WTC11 (cell line): Measurements from ENCODE around the gene THSD4. TPM values are rescaled to one million over a fixed set of nuclear protein-coding genes. Genes with fewer than 3 reads are reported as not detected.

Experiments
- ATAC-seq: fragments of 200-7000 bp; cut with Tn5 transposase; 2 replicates; pipeline ENCODE4 v1.10.0; 2021; ENCODE audit warnings: mild to moderate bottlenecking, moderate library complexity
- CTCF ChIA-PET: fragments of 300-600 bp; sonication (Branson Sonifier 250); formaldehyde crosslinking; loops from one replicate; lab custom pipeline; 2021; ENCODE audit warnings: antibody characterized with exemption; lab: Charles Lee
- POLR2A ChIA-PET: fragments of 350-600 bp; sonication (Branson Sonifier 250); formaldehyde crosslinking; loops from one replicate; lab custom pipeline; 2021; ENCODE audit warnings: antibody characterized with exemption; lab: Charles Lee
- DNase-seq: peaks from one replicate; pipeline ENCODE4 v3.0.0; 2021; ENCODE audit warnings: low spot score
- H3K27ac Mint-ChIP-seq: 2 replicates; pipeline ENCODE4 v1.8.0; 2021; ENCODE audit warnings: mixed read lengths
- H3K27me3 Mint-ChIP-seq: 2 replicates; pipeline ENCODE4 v1.8.0; 2021; ENCODE audit warnings: low read depth, mild to moderate bottlenecking, moderate library complexity, mixed read lengths
- H3K36me3 Mint-ChIP-seq: 2 replicates; pipeline ENCODE4 v1.8.0; 2021; ENCODE audit warnings: mixed read lengths
- H3K4me1 Mint-ChIP-seq: 2 replicates; pipeline ENCODE4 v1.8.0; 2022; ENCODE audit warnings: mixed read lengths
- H3K4me3 Mint-ChIP-seq: 2 replicates; pipeline ENCODE4 v1.8.0; 2021; ENCODE audit warnings: mild to moderate bottlenecking, moderate library complexity, mixed read lengths
- H3K9me3 Mint-ChIP-seq: 2 replicates; pipeline ENCODE4 v1.8.0; 2021; ENCODE audit warnings: mixed read lengths
- ETV6 ChIP-seq: sonication (generic); formaldehyde crosslinking; IDR thresholded peaks from 2 replicates; pipeline ENCODE4 v1.8.1; 2022; ENCODE audit warnings: mild to moderate bottlenecking, missing genetic modification reagents
- IRF2 ChIP-seq: sonication (generic); formaldehyde crosslinking; IDR thresholded peaks from 2 replicates; pipeline ENCODE4 v1.8.0; 2022; ENCODE audit warnings: low read depth, missing genetic modification reagents, borderline replicate concordance
- JUN ChIP-seq: sonication (generic); formaldehyde crosslinking; IDR thresholded peaks from 2 replicates; pipeline ENCODE4 v1.8.0; 2023; ENCODE audit warnings: mild to moderate bottlenecking, missing genetic modification reagents
- ZNF263 ChIP-seq: sonication (generic); formaldehyde crosslinking; IDR thresholded peaks from 2 replicates; pipeline ENCODE4 v1.8.1; 2022; ENCODE audit warnings: low read depth, mild to moderate bottlenecking, moderate library complexity, missing genetic modification reagents
- total RNA-seq: library from RNA; stranded (reverse); gene quantifications from 3 replicates; pipeline ENCODE4 v1.2.3, GENCODE V29; 2021
- TF ChIP-seq, protein P1 (sequence below): sonication (generic); formaldehyde crosslinking; IDR thresholded peaks from 2 replicates; pipeline ENCODE4 v1.8.1; 2022; ENCODE audit warnings: missing genetic modification reagents, borderline replicate concordance
- TF ChIP-seq, protein P2 (sequence below): sonication (generic); formaldehyde crosslinking; IDR thresholded peaks from 2 replicates; pipeline ENCODE4 v1.8.1; 2023; ENCODE audit warnings: mild to moderate bottlenecking, moderate library complexity, missing genetic modification reagents
- TF ChIP-seq, protein P3 (sequence below): sonication (generic); formaldehyde crosslinking; IDR thresholded peaks from 2 replicates; pipeline ENCODE4 v1.8.1; 2022; ENCODE audit warnings: mild to moderate bottlenecking, moderate library complexity, missing genetic modification reagents
- TF ChIP-seq, protein P4 (sequence below): fragments of 250-450 bp; sonication (Bioruptor Pico); conservative IDR thresholded peaks from 2 replicates; pipeline ENCODE4 v1.9.0; 2021; ENCODE audit warnings: mild to moderate bottlenecking
- TF ChIP-seq, protein P5 (sequence below): fragments of 250-450 bp; sonication (Bioruptor Pico); IDR thresholded peaks from 2 replicates; pipeline ENCODE4 v1.8.0; 2021; ENCODE audit warnings: mild to moderate bottlenecking
- TF ChIP-seq, protein P6 (sequence below): fragments of 200-600 bp; IDR thresholded peaks from 2 replicates; pipeline ENCODE4 v1.8.0; 2022; ENCODE audit warnings: antibody characterized with exemption
- TF ChIP-seq, protein P7 (sequence below): sonication (generic); formaldehyde crosslinking; IDR thresholded peaks from 2 replicates; pipeline ENCODE4 v1.8.0; 2022; ENCODE audit warnings: mild to moderate bottlenecking, missing genetic modification reagents

Gene THSD4
- total RNA-seq, 1 experiment from 2014 or later: 7.8 TPM

DNA sequence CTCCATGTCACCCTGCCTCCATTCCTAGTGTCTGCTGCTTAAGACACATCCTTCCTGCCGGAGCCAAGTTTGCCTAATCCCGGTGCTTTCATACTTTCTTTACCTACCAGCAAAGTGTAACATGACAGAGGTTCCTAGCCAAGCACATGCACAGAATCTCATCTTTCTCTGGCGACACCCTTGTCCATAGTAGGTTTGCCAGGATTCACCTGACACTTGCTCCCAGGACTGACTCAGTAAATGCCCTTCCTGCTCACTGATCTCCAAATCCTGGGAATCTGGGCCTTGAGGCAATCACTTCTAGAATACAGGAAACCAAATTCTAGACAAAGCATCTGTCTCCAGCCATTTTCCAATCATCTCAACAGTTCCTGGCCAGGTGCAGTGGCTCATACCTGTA, 684.9 kb downstream of the THSD4 start:
- no peak for ATAC-seq
- Mint-ChIP-seq H3K27me3 (peaks cover 2% of the 10 kb centered on the region; the same call in 1 of the 2 replicates), H3K9me3 (no peaks in the 10 kb centered on the region), H3K4me3 (no peak overlapping the region), H3K36me3 (no peaks in the 10 kb centered on the region), H3K27ac (no peak overlapping the region), H3K4me1 (peaks cover 19% of the 10 kb centered on the region)
- no peak for DNase-seq
- CTCF ChIA-PET: interaction anchor here (0.6 to 4.5 kb wide), 11 partner anchors 9 to 414 kb away, joined by 3 to 43 read pairs (median 4); no protein-coding TSS in a partner anchor
- POLR2A ChIA-PET: no interaction called here
- TF ChIP-seq ZNF263 (CRISPR knock-in tag): no peak
- no peak for TF ChIP-seq JUN (CRISPR knock-in tag)
- TF ChIP-seq, protein P1, sequence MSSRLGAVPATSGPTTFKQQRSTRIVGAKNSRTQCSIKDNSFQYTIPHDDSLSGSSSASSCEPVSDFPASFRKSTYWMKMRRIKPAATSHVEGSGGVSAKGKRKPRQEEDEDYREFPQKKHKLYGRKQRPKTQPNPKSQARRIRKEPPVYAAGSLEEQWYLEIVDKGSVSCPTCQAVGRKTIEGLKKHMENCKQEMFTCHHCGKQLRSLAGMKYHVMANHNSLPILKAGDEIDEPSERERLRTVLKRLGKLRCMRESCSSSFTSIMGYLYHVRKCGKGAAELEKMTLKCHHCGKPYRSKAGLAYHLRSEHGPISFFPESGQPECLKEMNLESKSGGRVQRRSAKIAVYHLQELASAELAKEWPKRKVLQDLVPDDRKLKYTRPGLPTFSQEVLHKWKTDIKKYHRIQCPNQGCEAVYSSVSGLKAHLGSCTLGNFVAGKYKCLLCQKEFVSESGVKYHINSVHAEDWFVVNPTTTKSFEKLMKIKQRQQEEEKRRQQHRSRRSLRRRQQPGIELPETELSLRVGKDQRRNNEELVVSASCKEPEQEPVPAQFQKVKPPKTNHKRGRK (CRISPR knock-in tag): no peak
- TF ChIP-seq ETV6 (CRISPR knock-in tag): no peak
- TF ChIP-seq, protein P2, sequence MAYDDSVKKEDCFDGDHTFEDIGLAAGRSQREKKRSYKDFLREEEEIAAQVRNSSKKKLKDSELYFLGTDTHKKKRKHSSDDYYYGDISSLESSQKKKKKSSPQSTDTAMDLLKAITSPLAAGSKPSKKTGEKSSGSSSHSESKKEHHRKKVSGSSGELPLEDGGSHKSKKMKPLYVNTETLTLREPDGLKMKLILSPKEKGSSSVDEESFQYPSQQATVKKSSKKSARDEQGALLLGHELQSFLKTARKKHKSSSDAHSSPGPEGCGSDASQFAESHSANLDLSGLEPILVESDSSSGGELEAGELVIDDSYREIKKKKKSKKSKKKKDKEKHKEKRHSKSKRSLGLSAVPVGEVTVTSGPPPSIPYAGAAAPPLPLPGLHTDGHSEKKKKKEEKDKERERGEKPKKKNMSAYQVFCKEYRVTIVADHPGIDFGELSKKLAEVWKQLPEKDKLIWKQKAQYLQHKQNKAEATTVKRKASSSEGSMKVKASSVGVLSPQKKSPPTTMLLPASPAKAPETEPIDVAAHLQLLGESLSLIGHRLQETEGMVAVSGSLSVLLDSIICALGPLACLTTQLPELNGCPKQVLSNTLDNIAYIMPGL: no peak
- no peak for TF ChIP-seq IRF2 (CRISPR knock-in tag)
- TF ChIP-seq, protein P3, sequence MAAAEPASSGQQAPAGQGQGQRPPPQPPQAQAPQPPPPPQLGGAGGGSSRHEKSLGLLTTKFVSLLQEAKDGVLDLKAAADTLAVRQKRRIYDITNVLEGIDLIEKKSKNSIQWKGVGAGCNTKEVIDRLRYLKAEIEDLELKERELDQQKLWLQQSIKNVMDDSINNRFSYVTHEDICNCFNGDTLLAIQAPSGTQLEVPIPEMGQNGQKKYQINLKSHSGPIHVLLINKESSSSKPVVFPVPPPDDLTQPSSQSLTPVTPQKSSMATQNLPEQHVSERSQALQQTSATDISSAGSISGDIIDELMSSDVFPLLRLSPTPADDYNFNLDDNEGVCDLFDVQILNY: no peak
- TF ChIP-seq, protein P4, sequence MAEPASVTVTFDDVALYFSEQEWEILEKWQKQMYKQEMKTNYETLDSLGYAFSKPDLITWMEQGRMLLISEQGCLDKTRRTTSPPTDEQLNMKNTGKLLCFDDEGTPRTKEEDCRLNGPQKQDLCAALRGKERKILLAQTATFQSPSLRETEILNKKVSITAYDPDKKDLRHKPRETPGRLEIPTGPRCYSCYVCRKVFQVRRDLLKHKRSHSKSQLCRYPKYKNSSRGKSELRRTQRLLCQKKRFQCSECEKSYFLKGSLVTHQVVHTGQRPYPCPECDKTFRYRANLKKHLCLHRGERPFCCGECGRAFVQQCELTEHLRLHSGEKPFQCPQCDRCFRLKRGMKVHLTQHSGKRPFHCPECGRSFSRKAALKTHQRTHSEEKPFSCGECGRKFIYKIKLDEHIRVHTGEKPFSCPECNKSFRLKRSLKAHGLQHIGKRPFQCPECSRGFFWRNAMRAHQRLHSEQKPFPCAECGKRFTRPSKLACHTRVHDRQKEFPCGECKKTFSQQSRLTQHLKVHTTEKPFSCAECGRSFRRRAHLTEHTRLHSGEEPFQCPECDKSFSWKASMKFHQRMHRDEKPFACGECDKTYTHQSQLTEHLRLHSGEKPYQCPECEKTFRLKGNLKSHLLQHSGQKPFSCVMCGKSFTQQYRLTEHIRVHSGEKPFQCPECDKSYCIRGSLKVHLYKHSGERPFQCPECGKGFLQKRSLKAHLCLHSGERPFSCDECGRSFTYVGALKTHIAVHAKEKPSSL (CRISPR knock-in tag): no peak
- TF ChIP-seq, protein P5, sequence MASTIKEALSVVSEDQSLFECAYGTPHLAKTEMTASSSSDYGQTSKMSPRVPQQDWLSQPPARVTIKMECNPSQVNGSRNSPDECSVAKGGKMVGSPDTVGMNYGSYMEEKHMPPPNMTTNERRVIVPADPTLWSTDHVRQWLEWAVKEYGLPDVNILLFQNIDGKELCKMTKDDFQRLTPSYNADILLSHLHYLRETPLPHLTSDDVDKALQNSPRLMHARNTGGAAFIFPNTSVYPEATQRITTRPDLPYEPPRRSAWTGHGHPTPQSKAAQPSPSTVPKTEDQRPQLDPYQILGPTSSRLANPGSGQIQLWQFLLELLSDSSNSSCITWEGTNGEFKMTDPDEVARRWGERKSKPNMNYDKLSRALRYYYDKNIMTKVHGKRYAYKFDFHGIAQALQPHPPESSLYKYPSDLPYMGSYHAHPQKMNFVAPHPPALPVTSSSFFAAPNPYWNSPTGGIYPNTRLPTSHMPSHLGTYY (CRISPR knock-in tag): no peak

DNA sequence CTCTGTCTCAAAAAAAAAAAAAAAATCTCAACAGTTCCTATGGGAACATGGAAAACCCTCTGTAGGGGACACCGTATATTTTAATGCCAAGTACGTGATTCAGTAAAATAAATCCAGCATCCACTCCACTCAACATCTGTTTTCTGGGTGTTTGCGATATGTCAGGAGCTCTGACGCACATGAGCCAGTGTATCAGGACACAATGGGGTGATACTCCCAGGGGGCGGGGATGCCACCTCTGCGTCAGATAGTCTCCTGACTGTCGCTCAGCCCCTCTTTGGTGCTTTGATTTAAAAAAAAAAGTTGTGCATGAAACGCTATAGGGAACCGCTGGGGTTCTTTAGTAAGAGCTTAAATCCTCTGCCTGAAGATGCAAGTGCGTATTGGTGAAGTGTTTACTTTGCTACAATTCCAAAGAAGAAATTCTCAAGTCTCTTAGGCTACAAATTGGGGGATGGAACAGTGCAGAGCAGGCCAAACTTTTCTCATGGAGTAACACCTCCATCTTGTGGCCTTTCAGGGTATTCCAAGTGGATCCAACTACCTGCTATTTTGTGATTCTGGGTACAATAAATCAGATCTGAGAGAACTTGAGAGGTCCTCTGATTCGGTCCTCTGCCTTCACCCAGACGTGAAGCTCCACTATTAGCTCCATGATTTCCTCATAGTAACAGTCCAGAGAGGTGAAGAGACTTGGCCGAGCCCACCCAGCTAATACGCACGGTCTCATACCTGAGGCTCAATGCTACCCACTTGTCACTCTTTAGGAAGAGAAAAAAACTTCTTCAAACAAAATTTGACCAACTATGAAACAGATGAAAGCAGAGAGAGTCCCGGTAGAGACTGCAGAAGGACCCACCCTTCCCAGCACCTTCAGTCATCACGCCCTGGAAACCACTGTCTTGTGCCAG, 685.8 kb downstream of the THSD4 start:
- CTCF ChIA-PET: interaction anchor here (0.5 to 4.5 kb wide), 18 partner anchors 9 to 414 kb away, joined by 3 to 43 read pairs (median 5); no protein-coding TSS in a partner anchor
- Mint-ChIP-seq H3K9me3 (no peaks in the 10 kb centered on the region), H3K27me3 (peaks cover 2% of the 10 kb centered on the region; the same call in 1 of the 2 replicates), H3K4me3 (no peak overlapping the region)
- POLR2A ChIA-PET: no interaction called here
- DNase-seq: peak; percentile 46
- TF ChIP-seq, protein P6, sequence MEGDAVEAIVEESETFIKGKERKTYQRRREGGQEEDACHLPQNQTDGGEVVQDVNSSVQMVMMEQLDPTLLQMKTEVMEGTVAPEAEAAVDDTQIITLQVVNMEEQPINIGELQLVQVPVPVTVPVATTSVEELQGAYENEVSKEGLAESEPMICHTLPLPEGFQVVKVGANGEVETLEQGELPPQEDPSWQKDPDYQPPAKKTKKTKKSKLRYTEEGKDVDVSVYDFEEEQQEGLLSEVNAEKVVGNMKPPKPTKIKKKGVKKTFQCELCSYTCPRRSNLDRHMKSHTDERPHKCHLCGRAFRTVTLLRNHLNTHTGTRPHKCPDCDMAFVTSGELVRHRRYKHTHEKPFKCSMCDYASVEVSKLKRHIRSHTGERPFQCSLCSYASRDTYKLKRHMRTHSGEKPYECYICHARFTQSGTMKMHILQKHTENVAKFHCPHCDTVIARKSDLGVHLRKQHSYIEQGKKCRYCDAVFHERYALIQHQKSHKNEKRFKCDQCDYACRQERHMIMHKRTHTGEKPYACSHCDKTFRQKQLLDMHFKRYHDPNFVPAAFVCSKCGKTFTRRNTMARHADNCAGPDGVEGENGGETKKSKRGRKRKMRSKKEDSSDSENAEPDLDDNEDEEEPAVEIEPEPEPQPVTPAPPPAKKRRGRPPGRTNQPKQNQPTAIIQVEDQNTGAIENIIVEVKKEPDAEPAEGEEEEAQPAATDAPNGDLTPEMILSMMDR: peak; percentile 82
- TF ChIP-seq, protein P7, sequence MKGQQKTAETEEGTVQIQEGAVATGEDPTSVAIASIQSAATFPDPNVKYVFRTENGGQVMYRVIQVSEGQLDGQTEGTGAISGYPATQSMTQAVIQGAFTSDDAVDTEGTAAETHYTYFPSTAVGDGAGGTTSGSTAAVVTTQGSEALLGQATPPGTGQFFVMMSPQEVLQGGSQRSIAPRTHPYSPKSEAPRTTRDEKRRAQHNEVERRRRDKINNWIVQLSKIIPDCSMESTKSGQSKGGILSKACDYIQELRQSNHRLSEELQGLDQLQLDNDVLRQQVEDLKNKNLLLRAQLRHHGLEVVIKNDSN (CRISPR knock-in tag): no peak
- TF ChIP-seq, all 79 proteins: peak for 1
- H3K36me3 Mint-ChIP-seq: no peaks in the 10 kb centered on the region
- peak; percentile 72 for ATAC-seq
- H3K27ac Mint-ChIP-seq: no peak overlapping the region; the same call in 1 of the 2 replicates
- peaks cover 25% of the 10 kb centered on the region for H3K4me1 Mint-ChIP-seq
